Stimulated activated CD4-positive, alpha-beta T cell treated with anti-CD3 and anti-CD28 coated beads, Interleukin-4, amount 100 ng/mL, for 24 hours (primary cell): ENCODE measurements around the gene LRRC8C.
"Not testable (repeated sequence)": the region's sequence is repeated elsewhere in the genome, so short reads cannot be mapped to it uniquely, and the experiment has no call there.

Experiments used
- DNase-seq: peaks from one replicate; pipeline ENCODE4 v3.0.0-alpha.2; 2020

LRRC8C gene

GRCh38 chr1:89632657-89633247, at the start of gene LRRC8C:
LRRC8C (plus strand) TSS chr1:89633120; CDS start chr1:89686474, 53,354 bp downstream.
- DNase-seq: peak; percentile 85

GRCh38 chr1:89584211-89584610, 48.7 kb upstream of the LRRC8C start:
- DNase-seq: no peak

DNA sequence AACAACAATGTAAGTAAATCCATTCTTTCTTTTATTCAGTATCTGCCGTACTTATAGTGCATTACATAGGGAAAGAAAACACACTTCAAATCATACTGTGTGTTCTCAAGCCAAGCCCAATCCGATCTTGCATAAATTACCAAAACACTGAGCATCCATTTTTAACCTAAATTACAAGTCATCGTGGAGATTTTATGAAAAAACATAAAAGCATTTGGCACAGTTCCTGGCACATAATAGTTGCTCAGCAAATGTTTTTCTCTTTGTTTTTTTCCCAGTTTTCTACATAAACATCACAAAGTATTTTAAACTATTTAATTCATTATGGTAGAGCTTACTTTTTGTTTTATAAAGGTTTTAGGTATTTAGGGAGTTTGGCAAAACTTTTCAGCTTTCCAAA, 48.1 kb upstream of the LRRC8C start:
- no peak for DNase-seq

DNA sequence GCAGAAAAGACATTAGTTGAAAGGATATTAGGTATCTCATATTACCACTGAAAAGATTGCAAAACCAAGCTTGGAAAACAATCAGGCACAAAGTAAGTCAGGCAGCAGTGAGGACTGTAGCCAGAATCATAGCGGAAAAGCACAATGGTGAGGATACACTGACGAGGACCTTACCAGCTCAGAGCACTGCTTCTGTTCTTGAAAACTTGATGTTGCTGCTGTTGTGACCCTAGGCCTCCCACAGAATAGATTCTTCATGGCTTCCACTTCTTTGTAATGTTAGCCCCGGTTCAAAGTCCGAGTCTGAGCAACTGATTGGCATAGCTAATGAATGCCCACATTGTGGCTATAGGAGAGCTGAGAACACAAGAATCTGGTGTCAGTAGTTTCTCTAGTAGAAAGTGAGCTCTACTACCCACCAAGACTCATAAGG, 45.2 kb upstream of the LRRC8C start:
- no peak for DNase-seq

DNA sequence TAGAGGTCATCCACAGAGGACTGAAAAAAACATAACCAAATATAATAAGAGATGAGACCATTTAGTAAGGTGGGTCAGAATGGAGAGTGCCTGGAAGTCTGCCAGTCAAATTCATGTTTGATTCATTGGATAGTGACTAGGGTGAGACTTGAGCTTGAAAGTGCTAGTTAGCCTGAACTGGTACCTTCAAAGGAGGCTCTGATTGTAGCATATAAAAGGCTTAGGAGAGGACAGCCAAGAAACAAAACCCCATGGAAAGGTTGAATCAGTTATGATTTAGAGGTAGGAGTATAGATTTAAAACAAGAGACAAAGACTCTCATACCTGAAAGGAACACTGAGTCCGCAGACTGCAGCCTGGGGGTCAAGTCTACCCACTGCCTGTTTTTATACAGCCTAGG, 44.4 kb upstream of the LRRC8C start:
- no peak for DNase-seq

GRCh38 chr1:89589515-89589914, 43.4 kb upstream of the LRRC8C start:
- no peak for DNase-seq

- no peak for DNase-seq
These were observed 42.4 kb upstream of the LRRC8C start for GRCh38 chr1:89590341-89591080.

GRCh38 chr1:89592861-89593302, 40.0 kb upstream of the LRRC8C start:
- DNase-seq: not testable (repeated sequence)

GRCh38 chr1:89594096-89594740, 38.7 kb upstream of the LRRC8C start:
- DNase-seq: no peak

GRCh38 chr1:89596698-89597097, 36.2 kb upstream of the LRRC8C start:
- no peak for DNase-seq

DNA sequence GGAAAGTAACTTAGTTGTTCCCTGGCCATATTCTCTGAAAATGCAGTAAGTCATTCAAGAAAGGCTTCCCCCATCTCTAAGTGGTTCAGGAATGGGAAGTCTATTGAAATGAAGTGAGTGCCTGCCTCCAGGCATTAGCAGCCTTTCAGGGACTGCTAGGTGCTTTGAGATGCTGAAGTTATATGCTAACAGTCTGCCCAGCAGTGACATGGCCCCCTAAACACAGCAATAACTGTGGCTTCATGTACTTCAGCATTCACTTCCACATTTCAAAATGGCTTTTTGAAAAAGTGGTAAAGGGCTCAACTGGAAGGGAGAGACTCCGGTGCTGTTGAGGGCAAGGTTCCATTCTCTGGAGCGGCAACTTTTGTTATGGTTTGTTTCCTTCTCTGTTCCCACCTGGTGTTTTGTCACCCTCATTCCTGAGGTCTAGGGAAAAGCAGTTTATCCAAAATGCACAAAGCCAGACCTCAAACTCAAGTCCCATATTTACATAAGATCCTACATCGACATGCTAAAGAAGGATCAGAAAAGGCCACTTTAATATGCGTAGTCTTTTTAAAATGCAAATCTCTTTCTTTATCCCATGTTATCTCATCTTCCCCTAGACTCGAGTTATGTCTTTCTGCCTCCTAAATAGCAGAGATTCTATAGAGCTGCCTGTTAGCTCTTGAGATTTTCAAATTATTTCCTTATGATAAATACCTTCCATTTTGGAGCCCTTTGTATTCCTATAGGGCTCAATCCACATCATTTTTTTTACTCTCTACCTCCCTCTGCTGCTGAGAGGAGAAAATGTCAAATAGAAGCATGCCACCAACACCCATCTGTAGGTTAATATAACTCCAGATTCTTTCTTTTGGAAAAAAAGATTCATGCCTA, 34.2 kb upstream of the LRRC8C start:
- no peak for DNase-seq

GRCh38 chr1:89599332-89599630, 33.6 kb upstream of the LRRC8C start:
- DNase-seq: no peak

GRCh38 chr1:89600451-89601224, 32.3 kb upstream of the LRRC8C start:
- no peak for DNase-seq

- DNase-seq: peak; percentile 48
These were observed 30.0 kb upstream of the LRRC8C start for GRCh38 chr1:89602871-89603404.

- peak; percentile 73 for DNase-seq
These were observed 29.1 kb upstream of the LRRC8C start for GRCh38 chr1:89603651-89604413.

DNA sequence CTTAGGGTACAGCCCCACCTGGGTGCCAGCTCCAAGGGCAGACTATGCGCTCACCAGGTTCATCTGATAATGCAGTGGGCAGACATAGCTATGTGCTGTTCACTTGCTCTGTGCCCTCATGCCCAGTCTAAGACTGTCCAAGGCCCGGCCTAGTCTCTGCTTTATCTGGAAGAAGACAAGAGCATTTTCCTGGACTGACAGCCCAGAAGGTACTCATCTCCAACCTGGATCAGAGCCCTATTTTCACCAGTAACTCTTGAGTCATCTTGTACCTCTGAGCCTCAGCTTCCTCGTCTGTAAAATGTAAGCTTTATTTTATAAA, 28.5 kb upstream of the LRRC8C start:
- DNase-seq: peak; percentile 41

GRCh38 chr1:89605692-89606091, 27.2 kb upstream of the LRRC8C start:
- DNase-seq: no peak

GRCh38 chr1:89606227-89606980, 26.5 kb upstream of the LRRC8C start:
- DNase-seq: no peak

DNA sequence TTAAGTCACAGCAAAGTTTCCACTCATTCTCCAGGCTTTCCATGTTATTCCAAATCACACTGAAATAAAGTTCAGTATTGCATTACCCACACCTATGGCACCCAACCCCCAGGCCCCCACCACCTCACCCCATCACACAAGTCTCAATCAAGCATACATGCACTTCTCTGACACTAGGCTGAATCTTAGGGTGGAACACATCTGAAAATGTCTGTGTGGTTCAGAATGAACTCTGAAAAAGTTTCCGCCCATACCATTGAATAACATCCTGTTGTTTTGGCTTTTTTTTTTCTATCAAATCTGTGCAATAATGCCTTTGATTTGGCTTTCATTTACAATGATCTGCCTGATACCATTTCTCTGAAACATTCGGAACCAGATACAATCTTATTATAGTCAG, 25.8 kb upstream of the LRRC8C start:
- DNase-seq: peak; percentile 55

DNA sequence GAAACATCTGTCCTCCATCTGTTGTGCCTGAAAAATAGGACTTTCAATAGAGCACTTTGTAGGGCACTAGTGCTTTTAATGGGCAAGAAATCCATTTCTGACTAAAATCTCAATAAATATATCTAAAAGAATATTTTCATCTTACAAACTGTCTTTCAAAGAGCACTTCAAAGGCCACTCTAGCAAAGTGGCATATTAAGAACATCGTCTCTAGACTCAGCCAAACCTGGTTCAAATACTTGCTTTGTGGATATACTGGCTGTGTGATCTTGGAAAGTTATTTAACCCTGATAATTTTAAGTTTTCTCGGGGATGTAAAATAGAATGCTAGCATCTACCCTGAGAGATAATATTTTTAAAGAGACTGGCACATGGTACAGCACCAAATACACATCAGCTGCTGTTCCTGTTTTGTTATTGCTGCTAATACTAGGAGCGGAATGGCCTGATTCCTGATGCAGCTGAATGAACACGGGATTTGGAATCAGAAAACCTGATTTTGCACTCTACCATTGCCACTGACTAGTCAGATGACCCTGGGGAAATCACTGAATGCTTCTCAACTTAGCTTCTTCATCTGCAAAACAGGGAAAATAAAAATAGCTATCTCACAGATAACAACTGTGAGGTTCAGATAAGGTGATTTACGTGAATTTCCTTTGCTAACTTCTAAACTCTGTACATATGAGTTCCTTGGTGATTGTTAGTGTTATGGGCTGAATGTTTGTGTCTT, 25.2 kb upstream of the LRRC8C start:
- no peak for DNase-seq
